H1 (cell line): ENCODE measurements around the gene BRIX1. TPM values are rescaled to one million over a fixed set of nuclear protein-coding genes. Genes with fewer than 3 reads are reported as not detected.

Source experiments
- ATF3 ChIP-seq: IDR thresholded peaks from 2 replicates; pipeline ENCODE4 v1.6.1; 2011; ENCODE audit warnings: low read depth, mild to moderate bottlenecking, low read length; ENCODE audit not compliant: insufficient read depth
- CHD1 ChIP-seq: IDR thresholded peaks from 2 replicates; pipeline ENCODE4 v1.6.1; 2012; ENCODE audit warnings: low read depth, low read length, improper control_type of control experiment
- KDM5A ChIP-seq: fragments of 200-600 bp; IDR thresholded peaks from 2 replicates; pipeline ENCODE4 v1.7.1; 2012; ENCODE audit warnings: mild to moderate bottlenecking, low read length, inconsistent platforms, mixed read lengths
- RBBP5 ChIP-seq: IDR thresholded peaks from 2 replicates; pipeline ENCODE4 v1.7.1; 2012; ENCODE audit warnings: low read depth, mild to moderate bottlenecking, inconsistent platforms, low read length, moderate library complexity, borderline replicate concordance
- SIX5 ChIP-seq: IDR thresholded peaks from 2 replicates; pipeline ENCODE4 v1.6.1; 2011; ENCODE audit warnings: mild to moderate bottlenecking, low read depth, low read length
- SRF ChIP-seq: IDR thresholded peaks from 2 replicates; pipeline ENCODE4 v1.6.1; 2011; ENCODE audit warnings: mild to moderate bottlenecking, low read depth, low read length, moderate library complexity
- TEAD4 ChIP-seq: IDR thresholded peaks from 2 replicates; pipeline ENCODE4 v1.6.1; 2012; ENCODE audit warnings: low read depth, low read length, inconsistent platforms, mixed read lengths
- polyA plus RNA-seq, 7 experiments: library from polyadenylated mRNA; depleted of rRNA in 3 of 7; stranded (reverse) in 5 of 7; unstranded in 2 of 7; fragments of >200 nt in 5 of 7; fragments of 200-250 nt in 2 of 7; gene quantifications; 1 replicate in 5 of 7; 2 replicates in 1 of 7; 4 replicates in 1 of 7; pipeline versions ENCODE4 v1.2.1 to v1.2.3, GENCODE V29; 2011 to 2013; ENCODE audit warnings: missing spikeins in 2 of 7, mixed read lengths in 2 of 7
- total RNA-seq: library from RNA; stranded (reverse); fragmentation: NEBNext Ultra II Directional; extraction: Animal tissue kit (Norgen Biotek cat#: 25700); gene quantifications from 2 replicates; pipeline ENCODE4 v1.2.1, GENCODE V29; 2021

BRIX1 gene
- total and polyA plus RNA-seq, 2 of the 8 experiments (the other 6 are each of a cell fraction or from before 2014, with no cell fraction given) = 26.9 to 71.7 TPM

GRCh38 chr5:34924462-34924765 lies 8.9 kb downstream of the BRIX1 start (continued):
- TF ChIP-seq ATF3 (no peak), RBBP5 (no peak), KDM5A (no peak), SRF (no peak), TEAD4 (no peak), CHD1 (no peak), SIX5 (no peak)
